HG02885 (cell line): Measurements from ENCODE around the gene BRCA2.
"Not testable (repeated sequence)": the region's sequence is repeated elsewhere in the genome, so short reads cannot be mapped to it uniquely, and the experiment has no call there.

Experiments used
- ATAC-seq: cut with Tn5 transposase; IDR thresholded peaks from one replicate; pipeline ENCODE4 v1.9.1; 2021; ENCODE audit warnings: mild to moderate bottlenecking; ENCODE audit not compliant: unreplicated experiment, poor library complexity

The BRCA2 gene

GRCh38 chr13:32309312-32310133, 5.8 kb upstream of the BRCA2 start:
- ATAC-seq = no peak

GRCh38 chr13:32310134-32310706, 5.1 kb upstream of the BRCA2 start:
- ATAC-seq = no peak

GRCh38 chr13:32311188-32311897, 4.0 kb upstream of the BRCA2 start:
- no peak for ATAC-seq

- ATAC-seq = peak; percentile 21
These were observed 754 bp upstream of the BRCA2 start for GRCh38 chr13:32314271-32315237.

- ATAC-seq = peak; percentile 47
These were observed 676 bp downstream of the BRCA2 start for GRCh38 chr13:32316028-32316339.

GRCh38 chr13:32316501-32316900, 1.2 kb downstream of the BRCA2 start:
- no peak for ATAC-seq

- ATAC-seq = no peak
These were observed 2.6 kb downstream of the BRCA2 start for GRCh38 chr13:32317716-32318465.

GRCh38 chr13:32320528-32320927, 5.2 kb downstream of the BRCA2 start:
- no peak for ATAC-seq

GRCh38 chr13:32323912-32324311, 8.6 kb downstream of the BRCA2 start:
- ATAC-seq = no peak

- no peak for ATAC-seq
These were observed 15.1 kb downstream of the BRCA2 start for GRCh38 chr13:32330441-32330840.

- ATAC-seq = no peak
These were observed 19.4 kb downstream of the BRCA2 start for GRCh38 chr13:32334671-32335070.

GRCh38 chr13:32340914-32341313, 25.6 kb downstream of the BRCA2 start:
- no peak for ATAC-seq

GRCh38 chr13:32347651-32348050, 32.3 kb downstream of the BRCA2 start:
- ATAC-seq = no peak

- not testable (repeated sequence) for ATAC-seq
These were observed 35.6 kb downstream of the BRCA2 start for GRCh38 chr13:32350839-32351441.

- peak; percentile 60 for ATAC-seq
These were observed 38.7 kb downstream of the BRCA2 start for GRCh38 chr13:32354040-32354439.

GRCh38 chr13:32355935-32356334, 40.6 kb downstream of the BRCA2 start:
- ATAC-seq = not testable (repeated sequence)

- ATAC-seq = no peak
These were observed 47.3 kb downstream of the BRCA2 start for GRCh38 chr13:32362574-32362973.

GRCh38 chr13:32370805-32371204, 55.5 kb downstream of the BRCA2 start:
- ATAC-seq = no peak
